Endothelial cell of umbilical vein (primary cell): ENCODE measurements around the gene HSD17B11. TPM values are rescaled to one million over a fixed set of nuclear protein-coding genes. Genes with fewer than 3 reads are reported as not detected.

Experiments used
- BruUV-seq: library from RNA; stranded (reverse); fragments of 400-500 nt; replicated peaks from 2 replicates; lab custom pipeline; 2021; lab: Mats Ljungman, UMichigan
- CTCF ChIA-PET: fragments of 300-600, 350-600 bp; sonication (Branson Sonifier 250); formaldehyde crosslinking; loops from one replicate; lab custom pipeline; 2021; ENCODE audit warnings: antibody characterized with exemption, inconsistent platforms; lab: Charles Lee
- POLR2A ChIA-PET: fragments of 300-600, 350-600 bp; sonication (Branson Sonifier 250); formaldehyde crosslinking; loops from one replicate; lab custom pipeline; 2021; ENCODE audit warnings: antibody characterized with exemption, inconsistent platforms; lab: Charles Lee
- DNase-seq: peaks from one replicate; pipeline ENCODE4 v3.0.0-alpha.2; 2011; ENCODE audit warnings: low read depth, low spot score
- FAIRE-seq: peaks from 2 replicates; lab custom pipeline; 2011; peaks lifted over from hg19 to GRCh38; lab: Jason Lieb, UNC
- H2AFZ ChIP-seq: 2 replicates; pipeline ENCODE4 v1.6.0; 2012; ENCODE audit warnings: low read depth, low read length, control low read depth, inconsistent platforms
- H3K27ac ChIP-seq: 2 replicates; pipeline ENCODE4 v1.5.1; 2011; ENCODE audit warnings: low read depth, mild to moderate bottlenecking, control low read depth, low read length, moderate library complexity; ENCODE audit not compliant: insufficient read depth
- H3K27me3 ChIP-seq, 2 experiments: 2 replicates each; pipeline versions ENCODE4 v1.6.0 to v1.6.1; 2011; ENCODE audit warnings: low read length in 2 of 2, mixed read lengths in 1 of 2; ENCODE audit not compliant: control insufficient read depth in 2 of 2, insufficient read depth in 2 of 2
- H3K36me3 ChIP-seq, 2 experiments: 2 replicates in 1 of 2; 3 replicates in 1 of 2; pipeline ENCODE4 v1.5.1; 2011; ENCODE audit warnings: low read length in 2 of 2, mild to moderate bottlenecking in 1 of 2, moderate library complexity in 1 of 2; ENCODE audit not compliant: control insufficient read depth in 2 of 2, insufficient read depth in 2 of 2; ENCODE audit errors: extremely low read depth in 1 of 2
- H3K4me1 ChIP-seq: 3 replicates; pipeline ENCODE4 v1.5.1; 2011; ENCODE audit warnings: mild to moderate bottlenecking, low read length; ENCODE audit not compliant: control insufficient read depth, insufficient read depth; ENCODE audit errors: extremely low read depth
- H3K4me2 ChIP-seq: 2 replicates; pipeline ENCODE4 v1.6.1; 2011; ENCODE audit warnings: low read length, control low read depth, mixed read lengths; ENCODE audit not compliant: insufficient read depth
- H3K4me3 ChIP-seq, 3 experiments: fragments of 200-600 bp in 1 of 3; sonication (generic), shearing (Covaris generic) in 1 of 3; replicated peaks in 1 of 3; 2 replicates each; pipeline ENCODE4 v1.5.1; 2011 to 2016; ENCODE audit warnings: control low read depth in 3 of 3, low read length in 3 of 3, mild to moderate bottlenecking in 2 of 3, inconsistent platforms in 1 of 3, low read depth in 1 of 3, moderate library complexity in 1 of 3; ENCODE audit not compliant: insufficient read depth in 1 of 3
- H3K79me2 ChIP-seq: 2 replicates; pipeline ENCODE4 v1.6.0; 2012; ENCODE audit warnings: low read length, inconsistent platforms; ENCODE audit not compliant: control insufficient read depth, insufficient read depth
- H3K9ac ChIP-seq: replicated peaks from 2 replicates; pipeline ENCODE3; 2011; ENCODE audit warnings: low read length, control low read depth; ENCODE audit not compliant: insufficient read depth; ENCODE audit errors: extremely low read depth
- H3K9me1 ChIP-seq: replicated peaks from 3 replicates; pipeline ENCODE4 v1.6.0; 2011; ENCODE audit warnings: mild to moderate bottlenecking, low read length; ENCODE audit not compliant: control insufficient read depth, insufficient read depth; ENCODE audit errors: extremely low read depth
- H3K9me3 ChIP-seq: replicated peaks from 2 replicates; pipeline ENCODE4 v1.5.1; 2012; ENCODE audit warnings: low read length, inconsistent platforms; ENCODE audit not compliant: control insufficient read depth, insufficient read depth
- H4K20me1 ChIP-seq: replicated peaks from 2 replicates; pipeline ENCODE3; 2011; ENCODE audit warnings: mild to moderate bottlenecking, low read length; ENCODE audit not compliant: control insufficient read depth, insufficient read depth; ENCODE audit errors: extremely low read depth
- FOS ChIP-seq: IDR thresholded peaks from 2 replicates; pipeline ENCODE4 v1.6.1; 2011; ENCODE audit warnings: mild to moderate bottlenecking, low read length, moderate library complexity, borderline replicate concordance; ENCODE audit not compliant: insufficient read depth
- JUN ChIP-seq: IDR thresholded peaks from 2 replicates; pipeline ENCODE4 v1.6.1; 2011; ENCODE audit warnings: borderline replicate concordance, low read depth; ENCODE audit not compliant: insufficient read length, insufficient read depth
- POLR2AphosphoS5 ChIP-seq: IDR thresholded peaks from 2 replicates; pipeline ENCODE4 v1.6.1; 2012; ENCODE audit warnings: low read depth, mild to moderate bottlenecking, control low read depth, low read length, moderate library complexity; ENCODE audit not compliant: insufficient read depth
- dilution Hi-C: fragments of 300-500 bp; cut with MboI; formaldehyde crosslinking; loops from one replicate; pipeline ENCODE4 v1.15.0; 2019; ENCODE audit warnings: low sequenced_read_pairs; ENCODE audit not compliant: extremely low pct_ligation_motif_present
- intact Hi-C: fragments of 100-400 bp; cut with micrococcal nuclease; formaldehyde crosslinking; loops from one replicate; pipeline ENCODE4 v1.10.0; 2022
- polyA plus RNA-seq, 4 experiments: library from polyadenylated mRNA; depleted of rRNA in 3 of 4; stranded (reverse) in 3 of 4; unstranded in 1 of 4; fragments of >200 nt; gene quantifications; 2 replicates each; pipeline versions ENCODE4 v1.2.1 to v1.2.3, GENCODE V29; 2011 to 2012; ENCODE audit warnings: missing spikeins in 1 of 4
- total RNA-seq: library from RNA; stranded (reverse); gene quantifications from 2 replicates; pipeline ENCODE4 v1.2.3, GENCODE V29; 2021
- TF ChIP-seq, protein P1 (sequence below), 2 donors: IDR thresholded peaks; 1 replicate in 1 of 2; 2 replicates in 1 of 2; pipeline ENCODE4 v1.5.1; 2011; ENCODE audit warnings: low read length in 2 of 2, mild to moderate bottlenecking in 2 of 2, moderate library complexity in 2 of 2, control low read depth in 1 of 2, inconsistent platforms in 1 of 2, low read depth in 1 of 2; ENCODE audit not compliant: insufficient read depth in 1 of 2; ENCODE audit errors: extremely low read depth in 1 of 2

The HSD17B11 gene
- total and polyA plus RNA-seq, 2 donors (not counting 3 experiments of a cell fraction or from before 2014, with no cell fraction given), result 10.7 to 21.1 TPM

GRCh38 chr4:87365348-87365747 lies 25.6 kb downstream of the HSD17B11 start:
- H3K4me2 ChIP-seq, result no peak overlapping the region
- H3K4me1 ChIP-seq, result peaks cover 3% of the 10 kb centered on the region
- no peaks in the 10 kb centered on the region for H4K20me1 ChIP-seq
- dilution Hi-C loops, result no loop called here
- ChIA-PET CTCF (interaction anchor here (2.9 kb wide), 1 partner anchor 11 kb away, joined by 21 read pairs; no protein-coding TSS in a partner anchor), POLR2A (no interaction called here)
- DNase-seq, result no peak
- no peak for TF ChIP-seq POLR2AphosphoS5
- no peak for TF ChIP-seq FOS
- TF ChIP-seq JUN, result no peak
- no peak overlapping the region for H3K9ac ChIP-seq
- no TSS peak for BruUV-seq
- no peaks in the 10 kb centered on the region for H3K79me2 ChIP-seq
- FAIRE-seq, result no peak
- H2AFZ ChIP-seq, result no peak overlapping the region
- no peaks in the 10 kb centered on the region for H3K9me3 ChIP-seq
- no peak overlapping the region for H3K4me3 ChIP-seq
- intact Hi-C loops, result no loop called here
- H3K27me3 ChIP-seq, result no peaks in the 10 kb centered on the region
- H3K27ac ChIP-seq, result no peak overlapping the region
- H3K9me1 ChIP-seq, result no peaks in the 10 kb centered on the region
- peaks cover 0 to 5% of the 10 kb centered on the region in 2 experiments for H3K36me3 ChIP-seq

DNA sequence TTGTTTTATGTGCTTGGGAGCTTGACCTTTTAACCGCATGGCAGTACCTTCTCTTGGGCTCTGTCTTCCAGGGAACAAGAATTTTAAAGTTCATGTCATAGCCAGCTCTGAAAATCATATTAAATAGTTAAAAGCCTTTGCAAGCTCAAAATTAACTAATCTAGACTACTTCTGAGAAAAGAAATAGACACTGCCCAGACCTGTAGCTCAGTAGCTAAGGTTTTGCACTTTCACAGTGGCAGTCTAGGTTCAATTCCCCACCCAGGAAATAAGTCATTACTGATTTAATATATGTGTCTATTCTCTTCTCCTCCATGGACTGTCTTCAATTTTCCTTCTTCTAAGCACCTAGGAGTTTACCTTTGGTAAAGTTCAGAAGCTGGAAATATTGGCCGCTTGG lies 27.4 kb downstream of the HSD17B11 start:
- intact Hi-C loops, result no loop called here

More for the DNA sequence above, 27.4 kb downstream of the HSD17B11 start:
- TF ChIP-seq, protein P1, sequence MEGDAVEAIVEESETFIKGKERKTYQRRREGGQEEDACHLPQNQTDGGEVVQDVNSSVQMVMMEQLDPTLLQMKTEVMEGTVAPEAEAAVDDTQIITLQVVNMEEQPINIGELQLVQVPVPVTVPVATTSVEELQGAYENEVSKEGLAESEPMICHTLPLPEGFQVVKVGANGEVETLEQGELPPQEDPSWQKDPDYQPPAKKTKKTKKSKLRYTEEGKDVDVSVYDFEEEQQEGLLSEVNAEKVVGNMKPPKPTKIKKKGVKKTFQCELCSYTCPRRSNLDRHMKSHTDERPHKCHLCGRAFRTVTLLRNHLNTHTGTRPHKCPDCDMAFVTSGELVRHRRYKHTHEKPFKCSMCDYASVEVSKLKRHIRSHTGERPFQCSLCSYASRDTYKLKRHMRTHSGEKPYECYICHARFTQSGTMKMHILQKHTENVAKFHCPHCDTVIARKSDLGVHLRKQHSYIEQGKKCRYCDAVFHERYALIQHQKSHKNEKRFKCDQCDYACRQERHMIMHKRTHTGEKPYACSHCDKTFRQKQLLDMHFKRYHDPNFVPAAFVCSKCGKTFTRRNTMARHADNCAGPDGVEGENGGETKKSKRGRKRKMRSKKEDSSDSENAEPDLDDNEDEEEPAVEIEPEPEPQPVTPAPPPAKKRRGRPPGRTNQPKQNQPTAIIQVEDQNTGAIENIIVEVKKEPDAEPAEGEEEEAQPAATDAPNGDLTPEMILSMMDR (IDR thresholded peaks at IDR 0.05; ENCODE audit: extremely low read depth in 1 of 2, insufficient read depth in 1 of 2, low read depth in 1 of 2, low read length in 2 of 2), result no peak
- no peak for TF ChIP-seq POLR2AphosphoS5
- TF ChIP-seq JUN, result no peak
- no peaks in the 10 kb centered on the region for H3K4me1 ChIP-seq
- no peak overlapping the region for H2AFZ ChIP-seq
- H3K4me2 ChIP-seq, result no peak overlapping the region
- CTCF ChIA-PET, result interaction anchor here (0.7 to 2.9 kb wide), 6 partner anchors 10 to 475 kb away, joined by 3 to 21 read pairs (median 6); no protein-coding TSS in a partner anchor
- no peaks in the 10 kb centered on the region for H3K9me3 ChIP-seq
- H3K79me2 ChIP-seq, result no peaks in the 10 kb centered on the region
- no peaks in the 10 kb centered on the region for H3K27me3 ChIP-seq
- peaks cover 0 to 5% of the 10 kb centered on the region in 2 experiments for H3K36me3 ChIP-seq
- H3K9me1 ChIP-seq, result no peaks in the 10 kb centered on the region
- no peak overlapping the region for H3K4me3 ChIP-seq
- DNase-seq (no peak), FAIRE-seq (no peak)
- no peak overlapping the region for H3K9ac ChIP-seq
- no TSS peak for BruUV-seq
- POLR2A ChIA-PET, result interaction anchor here (0.6 kb wide), 1 partner anchor 27 kb away, joined by 3 read pairs; the partner anchor contains the start of gene HSD17B11
- no peak overlapping the region for H3K27ac ChIP-seq
- no peaks in the 10 kb centered on the region for H4K20me1 ChIP-seq
- dilution Hi-C loops, result no loop called here
